Tibial nerve (tissue), 3 donors: Measurements from ENCODE around the gene STAT5A.

Source experiments
- CTCF ChIP-seq, 5 experiments: fragments of 200-600 bp in 3 of 5; fragments of 450-650 bp in 2 of 5; sonication (generic) in 3 of 5; IDR thresholded peaks; one replicate each; pipeline ENCODE4 v1.5.1; 2016 to 2019; ENCODE audit warnings: antibody characterized with exemption in 5 of 5, mild to moderate bottlenecking in 3 of 5, moderate library complexity in 2 of 5
- POLR2A ChIP-seq, 2 donors: fragments of 450-650 bp; IDR thresholded peaks; one replicate each; pipeline ENCODE4 v1.6.1; 2017; ENCODE audit warnings: antibody characterized with exemption in 2 of 2, mild to moderate bottlenecking in 2 of 2, moderate library complexity in 2 of 2

DNA sequence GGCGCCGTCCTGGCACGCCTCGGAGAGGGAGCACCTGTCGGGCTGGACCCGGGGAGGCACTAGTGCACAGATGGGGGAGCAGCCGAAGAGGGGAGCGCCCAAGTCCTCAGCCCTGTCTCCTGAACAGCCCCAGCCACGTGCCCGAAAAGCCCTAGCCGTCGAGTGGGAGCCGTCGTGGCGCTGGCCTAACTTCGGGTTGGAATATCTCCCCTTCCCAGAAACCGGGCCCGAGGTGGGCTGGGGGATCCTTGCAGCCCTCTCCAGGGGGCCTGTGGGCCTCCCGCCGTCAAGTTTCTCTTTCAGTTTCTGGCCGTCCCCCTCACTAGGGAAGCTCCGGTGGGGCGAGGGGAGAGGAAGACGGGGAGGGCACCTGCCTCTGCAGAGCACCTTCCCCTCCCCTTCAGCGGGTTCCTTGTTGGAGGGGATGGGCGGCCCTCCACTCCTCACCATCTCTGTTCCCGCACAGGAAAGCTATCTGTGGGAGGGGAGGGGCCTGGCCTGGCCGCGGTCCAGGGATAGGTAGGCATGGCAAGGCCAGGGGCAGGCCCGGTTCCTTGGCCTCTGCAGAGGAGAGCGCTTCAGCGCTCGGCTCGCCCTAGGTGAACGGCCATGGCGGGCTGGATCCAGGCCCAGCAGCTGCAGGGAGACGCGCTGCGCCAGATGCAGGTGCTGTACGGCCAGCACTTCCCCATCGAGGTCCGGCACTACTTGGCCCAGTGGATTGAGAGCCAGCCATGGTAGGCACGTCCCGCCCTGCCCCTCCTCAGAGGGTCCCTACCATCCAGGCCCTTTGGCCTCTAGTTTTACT is 709 bp downstream of the STAT5A start:
- TF ChIP-seq CTCF (IDR thresholded peaks at IDR 0.05) (no peak), POLR2A (IDR thresholded peaks at IDR 0.05) (no peak)
